Thyroid gland (tissue), 4 donors: Measurements from ENCODE around the gene PRELID2. TPM values are rescaled to one million over a fixed set of nuclear protein-coding genes. Genes with fewer than 3 reads are reported as not detected.

Experiments used
- DNase-seq, 2 donors: peaks; one replicate each; pipeline ENCODE4 v3.0.0-alpha.2; 2019
- H3K27ac ChIP-seq, 3 donors: fragments of 200-600 bp; sonication (generic); 1 replicate in 2 of 3; 2 replicates in 1 of 3; pipeline ENCODE4 v1.5.1; 2016 to 2019; ENCODE audit warnings: mild to moderate bottlenecking in 1 of 3, moderate library complexity in 1 of 3
- H3K27me3 ChIP-seq: fragments of 200-600 bp; sonication (generic); one replicate; pipeline ENCODE4 v1.5.1; 2019
- H3K36me3 ChIP-seq, 2 donors: fragments of 200-600 bp; sonication (generic); one replicate each; pipeline ENCODE4 v1.5.1; 2016 to 2019
- H3K4me1 ChIP-seq, 2 donors: fragments of 200-600 bp; sonication (generic); one replicate each; pipeline ENCODE4 v1.5.1; 2017 to 2019
- H3K4me3 ChIP-seq, 3 donors: fragments of 200-600 bp; sonication (generic); replicated peaks in 1 of 3; 1 replicate in 2 of 3; 2 replicates in 1 of 3; pipeline ENCODE4 v1.5.1; 2016; ENCODE audit warnings: mild to moderate bottlenecking in 1 of 3
- H3K9me3 ChIP-seq: fragments of 200-600 bp; sonication (generic); one replicate; pipeline ENCODE4 v1.5.1; 2017
- CTCF ChIP-seq, 6 experiments: fragments of 200-600 bp in 3 of 6; fragments of 450-650 bp in 3 of 6; sonication (generic) in 3 of 6; IDR thresholded peaks; one replicate each; pipeline ENCODE4 v1.5.1; 2016 to 2019; ENCODE audit warnings: antibody characterized with exemption in 6 of 6, mild to moderate bottlenecking in 2 of 6, inconsistent platforms in 1 of 6, moderate library complexity in 1 of 6
- POLR2A ChIP-seq, 2 donors: fragments of 450-650 bp; IDR thresholded peaks; one replicate each; pipeline ENCODE4 v1.6.1; 2017; ENCODE audit warnings: antibody characterized with exemption in 2 of 2, mild to moderate bottlenecking in 2 of 2, moderate library complexity in 1 of 2
- WGBS, 2 donors: methylation state at CpG; one replicate each; pipeline ENCODE4 v1.1.5; 2017; 5-methylcytosine and 5-hydroxymethylcytosine counted together
- intact Hi-C: fragments of 100-400 bp; cut with DNase I; formaldehyde crosslinking; loops from one replicate; pipeline ENCODE4 v1.15.1; 2023
- total RNA-seq, 4 donors: library from RNA; depleted of rRNA; stranded (reverse); fragments of >200 nt; gene quantifications; one replicate each; pipeline ENCODE4 v1.2.3, GENCODE V29; 2016

PRELID2 gene
- total RNA-seq, 4 donors from 2014 or later = 11.5 to 27.9 (median 21.4) TPM

- no peaks in the 10 kb centered on the region for H3K9me3 ChIP-seq
- H3K4me3 ChIP-seq = no peak overlapping the region
- TF ChIP-seq POLR2A (IDR thresholded peaks at IDR 0.05) (no peak), CTCF (IDR thresholded peaks at IDR 0.05) (peak; percentile 32 to 82 (median 60))
- H3K27ac ChIP-seq = no peak overlapping the region
- WGBS, 2 donors = 67% methylated on average over 3 of the region's 3 CpGs
- H3K4me1 ChIP-seq = peaks cover 9 to 13% of the 10 kb centered on the region in 2 donors
- intact Hi-C loops = loop anchor here (10.0 kb wide), 1 partner anchor 141 kb away; no protein-coding TSS in a partner anchor
- DNase-seq = no peak
- H3K27me3 ChIP-seq = no peaks in the 10 kb centered on the region
- no peaks in the 10 kb centered on the region for H3K36me3 ChIP-seq
These were observed 9.4 kb downstream of the PRELID2 start for GRCh38 chr5:145825751-145826180.

- Histone ChIP-seq H3K36me3 (no peaks in the 10 kb centered on the region), H3K9me3 (no peaks in the 10 kb centered on the region), H3K4me1 (no peaks in the 10 kb centered on the region), H3K27me3 (no peaks in the 10 kb centered on the region), H3K27ac (no peak overlapping the region), H3K4me3 (no peak overlapping the region)
- intact Hi-C loops = loop anchor here (10.0 kb wide), 1 partner anchor 139 kb away; no protein-coding TSS in a partner anchor
- no peak for DNase-seq
- TF ChIP-seq CTCF (IDR thresholded peaks at IDR 0.05) (no peak), POLR2A (IDR thresholded peaks at IDR 0.05) (no peak)
- WGBS, 2 donors = 63 to 67% methylated on average over 4 of the region's 4 CpGs
These were observed 11.1 kb downstream of the PRELID2 start for GRCh38 chr5:145824040-145824439.

- TF ChIP-seq CTCF (IDR thresholded peaks at IDR 0.05) = no peak
- TF ChIP-seq POLR2A (IDR thresholded peaks at IDR 0.05) = no peak
- no peaks in the 10 kb centered on the region for H3K36me3 ChIP-seq
- 88 to 95% methylated on average over 4 of the region's 4 CpGs for WGBS, 2 donors
- no peak overlapping the region for H3K4me3 ChIP-seq
- no peak overlapping the region for H3K27ac ChIP-seq
- no peaks in the 10 kb centered on the region for H3K4me1 ChIP-seq
- H3K27me3 ChIP-seq = no peaks in the 10 kb centered on the region
- intact Hi-C loops = no loop called here
- H3K9me3 ChIP-seq = no peaks in the 10 kb centered on the region
- DNase-seq = no peak
These were observed 16.5 kb downstream of the PRELID2 start for GRCh38 chr5:145818604-145819003.

- TF ChIP-seq POLR2A (IDR thresholded peaks at IDR 0.05) (no peak), CTCF (IDR thresholded peaks at IDR 0.05) (no peak)
- Histone ChIP-seq H3K36me3 (no peaks in the 10 kb centered on the region), H3K27me3 (no peaks in the 10 kb centered on the region), H3K4me3 (no peak overlapping the region), H3K4me1 (no peaks in the 10 kb centered on the region), H3K27ac (no peak overlapping the region), H3K9me3 (no peaks in the 10 kb centered on the region)
- intact Hi-C loops = no loop called here
- DNase-seq = no peak
- 69 to 76% methylated on average over 1 of the region's 1 CpG for WGBS, 2 donors
These were observed 22.3 kb downstream of the PRELID2 start for GRCh38 chr5:145812877-145813276.

DNA sequence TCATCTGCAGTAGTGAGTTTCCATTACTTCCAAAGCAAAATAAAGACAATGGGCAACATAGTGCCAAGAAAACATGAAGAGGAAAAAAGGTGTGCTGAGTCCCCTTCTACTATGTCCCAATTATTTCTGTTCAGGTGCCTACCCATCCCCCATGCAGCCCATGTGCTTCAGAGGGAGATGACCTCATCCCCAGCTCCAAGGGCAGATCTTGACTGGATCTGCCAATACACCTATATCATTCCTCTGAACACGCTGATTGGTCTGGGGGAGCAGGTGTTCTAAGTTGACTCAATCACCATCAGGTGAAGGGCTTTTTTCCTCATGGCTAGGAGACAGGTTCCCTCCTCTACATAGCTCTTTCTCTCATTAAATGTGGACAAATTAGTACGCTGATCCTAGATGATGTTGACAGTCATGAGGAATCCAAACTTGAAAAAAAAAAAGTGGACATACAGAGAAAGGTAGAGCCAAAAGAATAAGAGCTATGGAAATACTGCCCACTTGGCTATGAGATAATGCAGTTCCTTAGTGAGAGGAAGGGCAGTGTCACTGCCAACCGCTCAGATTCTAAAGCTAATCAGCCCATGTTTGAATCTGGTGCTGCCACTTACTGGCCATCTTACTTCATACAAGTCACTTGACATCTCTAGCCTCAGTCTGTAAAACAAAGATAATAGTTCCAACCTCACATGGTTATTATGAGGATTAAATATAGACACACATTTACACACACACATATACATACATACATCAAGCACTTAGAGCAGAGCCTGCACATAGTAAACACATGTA lies 23.1 kb downstream of the PRELID2 start:
- Histone ChIP-seq H3K27me3 (no peaks in the 10 kb centered on the region), H3K9me3 (no peaks in the 10 kb centered on the region), H3K36me3 (no peaks in the 10 kb centered on the region), H3K4me1 (no peaks in the 10 kb centered on the region), H3K4me3 (no peak overlapping the region), H3K27ac (no peak overlapping the region)
- DNase-seq = no peak
- intact Hi-C loops = no loop called here
- TF ChIP-seq CTCF (IDR thresholded peaks at IDR 0.05) = peak in 1 of 6 experiments; percentile 14
- no peak for TF ChIP-seq POLR2A (IDR thresholded peaks at IDR 0.05)
- WGBS, 2 donors = 79 to 82% methylated on average over 3 of the region's 3 CpGs
